NCI-H1436 (cell line): Measurements from ENCODE around the gene CXorf65.

Experiments used
- DNase-seq: peaks from one replicate; lab custom pipeline; 2025; lab: John Stamatoyannopoulos, UW

Gene CXorf65

DNA sequence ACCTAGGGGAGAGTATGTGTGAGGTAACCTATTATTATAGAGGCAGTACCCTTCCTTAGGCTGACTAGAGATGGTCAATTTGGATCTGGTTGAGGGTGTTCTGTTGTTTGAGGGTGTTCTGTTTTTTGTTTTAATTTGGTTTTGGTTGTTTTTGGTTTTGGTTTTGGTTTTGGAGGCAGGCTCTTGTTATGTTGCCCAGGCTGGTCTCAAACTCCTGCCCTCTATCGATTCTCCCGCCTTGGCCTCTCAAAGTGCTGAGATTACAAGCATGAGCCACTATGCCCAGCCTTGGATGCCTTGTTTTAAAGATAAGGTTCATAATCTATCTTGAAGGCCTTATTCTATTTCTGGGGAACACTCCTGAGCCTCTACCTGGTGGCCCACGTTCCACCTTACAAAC lies 912 bp downstream of the CXorf65 start:
- DNase-seq: no peak

DNA sequence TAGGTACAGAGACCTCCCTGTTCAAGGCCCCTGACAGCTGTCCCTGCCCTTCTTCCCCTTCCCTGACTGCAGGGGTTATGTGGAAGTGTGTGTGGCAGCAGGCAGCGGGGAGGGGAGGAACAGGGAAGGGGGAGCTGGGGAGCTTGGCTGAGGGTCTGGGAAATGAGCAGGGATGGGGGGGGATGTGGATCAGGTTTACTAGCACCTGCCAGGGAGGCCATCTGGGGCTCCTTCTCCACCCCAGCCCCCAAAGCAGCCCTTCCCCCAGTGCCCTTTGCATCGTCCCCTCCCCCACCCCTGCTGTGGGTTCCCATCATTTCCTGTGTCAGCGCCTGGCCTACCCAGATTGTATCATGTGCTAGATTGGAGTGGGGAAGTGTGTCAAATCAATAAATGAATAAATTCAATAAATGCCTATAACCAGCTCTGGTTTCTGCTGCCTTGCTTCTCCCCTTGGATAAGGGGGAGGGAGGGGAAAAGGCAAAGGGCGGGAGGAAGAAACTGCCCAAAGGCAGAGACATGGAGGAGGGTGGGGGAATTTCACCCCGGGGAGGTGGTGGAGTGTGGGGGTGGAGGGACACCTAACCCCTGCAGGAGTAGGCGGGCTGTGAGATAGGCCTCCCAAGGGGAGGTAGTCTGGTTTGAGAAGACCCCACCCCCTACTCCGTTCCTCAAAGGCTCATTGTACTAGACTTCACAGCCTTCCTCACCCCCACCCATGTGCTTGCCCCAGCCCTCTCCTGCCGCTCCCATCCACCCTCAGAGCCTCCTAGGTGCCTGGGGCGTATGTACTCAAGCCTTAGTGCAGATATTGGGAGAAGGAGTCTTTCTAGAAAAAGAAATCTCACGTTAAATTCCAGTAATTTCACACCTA lies 3.2 kb downstream of the CXorf65 start:
- peak; percentile 82 for DNase-seq

DNA sequence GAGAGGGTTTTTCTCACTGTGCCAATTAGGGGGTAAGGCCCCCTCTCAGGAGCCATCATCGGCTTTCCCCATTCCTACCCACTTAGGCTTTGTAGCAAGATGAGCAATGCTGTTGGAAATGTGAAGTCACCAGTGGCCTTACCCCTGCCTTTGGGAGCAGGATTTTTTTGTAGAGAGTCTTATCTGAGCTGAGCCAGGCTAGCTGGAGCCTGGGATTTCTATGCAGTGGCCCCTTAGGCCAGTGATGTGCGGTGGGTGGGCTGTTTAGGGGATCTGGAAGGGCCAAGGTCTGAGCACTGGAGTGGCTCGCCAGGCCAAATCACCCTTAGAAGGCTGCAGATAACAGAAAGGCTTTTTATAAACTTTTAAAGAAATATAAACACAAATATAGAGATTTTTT lies 4.2 kb downstream of the CXorf65 start:
- DNase-seq: no peak

DNA sequence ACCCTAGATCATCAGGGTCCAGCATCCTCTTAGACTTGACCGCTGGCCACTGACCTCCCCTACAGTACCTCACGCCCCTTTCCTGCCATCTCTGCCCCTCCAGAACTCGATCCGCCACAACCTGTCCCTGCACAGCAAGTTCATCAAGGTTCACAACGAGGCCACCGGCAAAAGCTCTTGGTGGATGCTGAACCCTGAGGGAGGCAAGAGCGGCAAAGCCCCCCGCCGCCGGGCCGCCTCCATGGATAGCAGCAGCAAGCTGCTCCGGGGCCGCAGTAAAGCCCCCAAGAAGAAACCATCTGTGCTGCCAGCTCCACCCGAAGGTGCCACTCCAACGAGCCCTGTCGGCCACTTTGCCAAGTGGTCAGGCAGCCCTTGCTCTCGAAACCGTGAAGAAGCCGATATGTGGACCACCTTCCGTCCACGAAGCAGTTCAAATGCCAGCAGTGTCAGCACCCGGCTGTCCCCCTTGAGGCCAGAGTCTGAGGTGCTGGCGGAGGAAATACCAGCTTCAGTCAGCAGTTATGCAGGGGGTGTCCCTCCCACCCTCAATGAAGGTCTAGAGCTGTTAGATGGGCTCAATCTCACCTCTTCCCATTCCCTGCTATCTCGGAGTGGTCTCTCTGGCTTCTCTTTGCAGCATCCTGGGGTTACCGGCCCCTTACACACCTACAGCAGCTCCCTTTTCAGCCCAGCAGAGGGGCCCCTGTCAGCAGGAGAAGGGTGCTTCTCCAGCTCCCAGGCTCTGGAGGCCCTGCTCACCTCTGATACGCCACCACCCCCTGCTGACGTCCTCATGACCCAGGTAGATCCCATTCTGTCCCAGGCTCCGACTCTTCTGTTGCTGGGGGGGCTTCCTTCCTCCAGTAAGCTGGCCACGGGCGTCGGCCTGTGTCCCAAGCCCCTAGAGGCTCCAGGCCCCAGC lies 5.7 kb downstream of the CXorf65 start:
- DNase-seq: no peak

DNA sequence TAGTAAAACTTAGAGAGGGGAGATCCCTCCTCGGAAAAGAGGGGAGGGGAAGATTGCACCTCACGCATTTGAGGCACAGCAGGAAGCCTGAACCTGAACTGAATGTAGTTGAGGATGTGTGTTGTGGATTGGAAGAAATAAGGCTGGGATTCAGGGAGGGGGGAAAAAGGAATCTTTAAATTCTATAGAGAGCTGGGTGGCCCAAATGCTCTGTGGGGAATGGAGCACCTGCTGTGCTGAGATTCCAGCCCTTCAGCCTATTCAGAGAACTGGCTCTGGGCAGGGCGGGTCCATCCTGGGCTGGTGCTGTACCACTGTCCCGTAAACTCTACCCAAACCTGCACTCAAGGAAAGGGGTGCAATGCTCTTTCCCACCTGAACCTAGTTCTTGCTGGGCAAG lies 6.8 kb downstream of the CXorf65 start:
- no peak for DNase-seq

DNA sequence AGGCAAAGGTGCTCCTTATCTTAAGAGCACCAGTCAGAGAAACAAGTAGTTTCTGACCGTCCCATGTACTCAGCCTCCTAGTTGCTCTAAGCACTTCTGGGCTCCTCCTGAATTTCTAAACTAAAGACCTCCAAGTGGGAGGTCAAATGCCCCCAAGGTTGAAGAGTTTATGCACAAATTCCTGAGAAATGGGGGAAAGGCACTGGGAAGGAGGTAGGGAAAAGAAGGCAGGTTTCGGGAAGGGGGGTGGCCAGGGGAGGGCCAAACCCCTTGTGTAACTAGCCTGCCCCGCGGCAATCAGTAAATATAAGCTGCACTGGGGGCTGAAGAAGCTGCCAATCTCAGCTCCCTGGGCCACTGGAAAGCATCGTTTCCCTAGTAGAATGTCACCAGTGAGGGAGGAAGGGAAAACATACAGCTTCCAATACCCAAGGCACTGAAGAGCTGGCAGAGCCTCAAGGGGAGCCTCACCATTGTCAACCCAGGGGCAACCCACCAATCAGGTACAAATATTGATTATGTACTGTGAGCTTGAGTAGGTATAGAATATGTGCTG lies 7.5 kb downstream of the CXorf65 start:
- DNase-seq: no peak

DNA sequence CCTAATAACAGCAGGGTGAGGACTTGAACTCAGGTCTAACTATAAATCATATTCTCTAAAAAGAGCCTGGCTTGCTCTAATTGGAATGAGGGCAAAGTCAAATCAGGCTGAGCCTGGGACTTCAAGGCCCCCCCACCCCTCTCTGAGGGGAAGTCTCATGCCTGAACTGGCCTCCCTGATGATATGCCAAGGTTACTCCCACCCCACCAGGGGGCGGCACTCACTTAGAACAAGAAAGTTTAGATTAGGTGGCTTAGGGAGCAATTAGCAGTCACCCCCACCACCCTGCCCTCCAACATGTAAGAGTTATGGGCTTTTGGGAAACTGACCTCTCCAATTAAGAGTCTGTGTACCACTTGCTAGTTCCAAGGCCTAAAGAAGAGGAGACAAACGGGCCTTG lies 8.2 kb downstream of the CXorf65 start:
- DNase-seq: peak; percentile 44

DNA sequence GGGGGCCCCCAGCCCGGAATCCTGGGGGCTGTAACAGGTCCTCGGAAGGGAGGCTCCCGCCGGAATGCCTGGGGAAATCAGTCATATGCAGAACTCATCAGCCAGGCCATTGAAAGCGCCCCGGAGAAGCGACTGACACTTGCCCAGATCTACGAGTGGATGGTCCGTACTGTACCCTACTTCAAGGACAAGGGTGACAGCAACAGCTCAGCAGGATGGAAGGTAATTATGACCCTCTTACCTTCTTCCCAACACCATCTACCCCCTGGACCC lies 9.8 kb downstream of the CXorf65 start:
- no peak for DNase-seq

DNA sequence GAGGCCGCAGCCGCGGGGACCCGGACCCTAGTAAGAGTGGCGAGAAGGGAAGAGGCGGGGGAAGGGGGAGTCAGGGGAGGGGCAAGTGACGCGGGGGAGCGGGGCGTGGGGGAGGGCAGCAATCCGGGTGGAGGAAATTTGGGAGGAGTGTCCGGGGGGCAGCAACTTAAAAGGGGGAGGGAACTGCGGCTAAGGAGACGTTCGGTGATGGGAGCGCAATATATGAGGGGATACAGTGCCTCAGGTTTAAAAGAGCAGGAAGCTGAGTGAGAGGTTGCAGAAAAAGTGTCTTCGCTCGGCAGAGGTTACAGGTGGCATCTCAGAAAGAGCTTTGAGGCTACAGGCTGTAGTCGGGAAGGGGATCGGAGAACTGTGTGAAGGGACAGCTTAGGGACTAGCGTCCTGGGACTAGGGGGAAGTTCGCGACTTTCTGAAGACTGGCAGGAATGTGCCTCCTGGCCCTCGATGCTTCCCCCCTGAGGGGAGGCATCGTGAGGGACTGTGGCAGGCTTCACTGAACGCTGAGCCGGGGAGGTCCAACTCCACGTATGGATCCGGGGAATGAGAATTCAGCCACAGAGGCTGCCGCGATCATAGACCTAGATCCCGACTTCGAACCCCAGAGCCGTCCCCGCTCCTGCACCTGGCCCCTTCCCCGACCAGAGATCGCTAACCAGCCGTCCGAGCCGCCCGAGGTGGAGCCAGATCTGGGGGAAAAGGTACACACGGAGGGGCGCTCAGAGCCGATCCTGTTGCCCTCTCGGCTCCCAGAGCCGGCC lies 10.4 kb downstream of the CXorf65 start:
- peak; percentile 68 for DNase-seq

DNA sequence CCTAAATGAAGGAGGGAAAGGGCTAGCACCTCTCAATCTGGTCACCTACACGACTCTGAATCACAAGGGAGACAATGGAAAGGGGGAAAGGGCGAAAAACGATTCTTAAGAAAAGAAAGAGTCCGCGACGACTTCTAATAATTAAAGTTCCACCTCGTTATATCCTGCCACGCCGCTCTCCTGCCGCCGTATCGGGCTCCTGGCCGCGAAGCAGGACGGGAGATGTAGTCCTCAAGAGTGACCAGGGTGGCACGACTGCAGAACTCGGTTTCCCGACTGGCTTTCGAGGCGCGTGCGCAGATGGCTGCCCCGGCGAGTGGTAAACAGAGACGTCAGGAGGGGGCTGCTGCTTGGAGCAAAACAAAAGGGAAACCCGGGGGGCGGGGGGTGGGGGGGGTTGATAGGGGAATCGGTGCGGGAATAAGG lies 11.0 kb downstream of the CXorf65 start, which contains the start of gene FOXO4:
Gene FOXO4, plus strand, starts transcription at position 297 of the 426 bp plus-strand sequence. CDS start 678 bp downstream, outside the sequence.
- peak; percentile 84 for DNase-seq

DNA sequence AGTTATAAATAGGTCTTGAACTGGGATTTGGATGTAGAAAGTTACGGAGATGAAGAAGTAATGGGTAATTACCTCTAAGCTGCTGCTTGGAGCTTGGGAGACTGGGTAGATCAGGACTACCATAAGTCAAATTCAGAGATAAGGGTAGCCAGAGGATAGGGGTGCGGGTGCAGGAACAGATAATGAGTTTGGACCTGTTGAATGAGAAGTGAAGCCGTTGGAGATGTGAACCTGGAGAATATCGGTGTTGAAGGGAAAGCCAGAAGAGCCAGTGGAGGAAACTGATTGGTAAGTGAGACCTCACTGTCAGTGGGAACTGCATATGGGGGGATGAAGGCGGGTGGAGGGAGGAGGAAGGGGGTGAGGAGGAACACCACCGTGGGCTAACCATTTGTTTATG lies 11.5 kb downstream of the CXorf65 start:
- no peak for DNase-seq

DNA sequence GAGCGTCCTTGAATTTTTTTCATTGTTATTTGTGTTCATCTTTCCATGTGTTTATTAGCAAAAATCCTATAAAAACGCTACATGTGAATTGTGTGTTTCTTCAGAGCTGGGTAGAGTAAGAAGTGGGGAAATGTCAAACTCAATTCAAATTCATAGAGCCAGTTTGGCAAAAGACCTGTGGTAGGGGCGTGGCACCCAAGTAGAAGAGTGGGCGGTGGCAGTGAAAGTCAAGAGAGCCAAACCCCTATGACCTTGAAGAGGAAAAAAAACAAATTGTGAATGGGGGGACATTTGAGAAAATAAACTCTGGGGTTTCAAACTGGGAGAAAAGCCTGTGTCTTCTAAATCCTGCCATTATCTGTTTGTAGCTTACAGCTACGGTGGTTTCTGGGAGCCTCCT lies 15.3 kb downstream of the CXorf65 start:
- DNase-seq: no peak

DNA sequence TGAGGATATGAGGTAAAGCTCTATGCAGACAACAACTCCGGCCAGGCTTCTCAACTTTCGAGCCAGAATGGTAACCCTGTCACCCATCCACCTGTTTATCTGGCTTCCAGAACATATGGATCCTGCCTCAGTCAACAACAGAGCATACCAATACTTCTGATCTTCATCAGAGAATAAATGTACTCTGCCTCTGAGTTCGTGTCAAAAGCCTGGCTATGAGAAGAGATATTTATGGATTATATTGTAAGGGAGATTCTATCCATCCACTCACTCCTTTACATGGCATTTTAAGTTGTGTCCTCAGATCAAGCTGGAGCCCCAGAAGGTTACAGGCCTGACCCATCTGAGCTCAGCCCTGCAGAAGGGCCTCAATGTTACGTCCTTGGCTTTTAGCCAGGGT lies 20.6 kb downstream of the CXorf65 start:
- DNase-seq: no peak

DNA sequence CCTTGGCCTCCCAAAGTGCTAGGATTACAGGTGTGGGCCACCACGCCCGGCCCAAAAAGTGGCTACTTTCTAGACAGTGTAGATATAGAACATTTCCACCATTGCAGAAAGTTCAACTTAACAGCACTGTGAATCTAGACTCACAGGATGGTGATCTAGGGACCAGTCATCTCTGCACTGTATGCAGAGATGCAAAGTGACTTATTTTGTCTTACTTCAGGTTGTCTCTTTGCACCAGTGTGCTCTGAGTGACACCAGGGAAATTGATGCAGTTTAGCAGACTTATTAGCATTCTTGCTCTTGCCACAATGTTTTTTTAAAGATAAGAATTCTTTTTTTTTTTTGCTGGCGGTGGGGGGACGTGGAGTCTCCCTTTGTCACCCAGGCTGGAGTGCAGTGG lies 23.7 kb downstream of the CXorf65 start:
- no peak for DNase-seq

DNA sequence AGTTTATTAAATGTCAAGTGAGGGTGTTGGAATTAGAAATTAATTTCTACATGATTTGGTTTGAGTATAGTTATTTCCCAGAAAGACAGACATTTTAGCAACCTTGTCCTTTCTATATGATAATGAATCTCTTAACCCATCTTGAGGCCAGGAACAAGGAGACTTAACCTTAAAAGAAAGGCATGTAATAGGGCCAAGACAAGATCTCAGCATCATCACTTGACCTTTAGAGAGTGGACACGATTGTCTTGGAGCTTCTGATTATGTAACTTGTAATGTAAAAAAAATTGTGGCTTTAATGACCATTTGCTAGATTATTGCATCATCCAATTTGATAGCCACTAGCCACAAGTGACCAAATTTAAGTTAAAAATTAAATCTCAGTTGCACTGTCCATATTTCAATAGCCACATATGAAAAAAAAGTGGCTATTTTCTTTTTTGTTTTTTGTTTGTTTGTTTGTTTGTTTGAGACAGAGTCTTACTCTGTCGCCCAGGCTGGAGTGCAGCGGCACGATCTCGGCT lies 24.4 kb downstream of the CXorf65 start:
- no peak for DNase-seq

DNA sequence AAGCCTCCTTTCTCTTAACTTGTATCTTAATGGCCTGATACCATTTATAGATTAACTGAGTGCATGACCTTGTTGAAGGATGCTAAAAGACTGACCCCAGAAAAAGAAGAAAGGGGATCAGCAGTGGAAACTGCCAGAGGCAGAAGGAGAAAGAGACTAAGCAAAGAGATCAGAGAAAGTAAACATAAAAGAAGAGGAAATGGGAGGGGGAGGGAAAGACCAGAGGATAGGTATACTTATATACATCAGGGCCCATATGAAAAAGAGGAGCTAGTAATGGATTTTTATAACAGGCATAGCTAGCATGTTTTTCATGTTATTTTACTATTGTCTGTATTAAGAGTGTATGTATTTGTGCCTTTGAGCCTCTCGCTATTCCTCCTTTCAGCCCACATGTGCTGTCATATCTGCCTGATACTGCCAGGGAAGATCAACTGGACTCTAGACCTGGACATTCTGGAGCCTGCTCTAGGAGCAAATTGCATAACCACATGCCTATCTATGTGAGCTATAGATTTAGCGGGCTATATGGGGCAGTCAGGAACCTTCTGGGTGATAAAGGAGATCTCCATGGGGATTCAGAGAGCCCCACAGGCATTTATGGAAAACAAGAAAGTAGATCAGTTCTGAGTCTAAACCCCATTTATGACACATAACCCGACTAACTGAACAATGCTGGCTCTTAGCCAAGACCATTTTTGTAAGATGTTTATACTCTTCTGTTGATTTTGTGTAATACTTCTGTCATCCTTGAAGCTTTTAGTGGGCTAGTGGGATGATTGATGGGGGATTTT lies 25.0 kb downstream of the CXorf65 start:
- DNase-seq: no peak

DNA sequence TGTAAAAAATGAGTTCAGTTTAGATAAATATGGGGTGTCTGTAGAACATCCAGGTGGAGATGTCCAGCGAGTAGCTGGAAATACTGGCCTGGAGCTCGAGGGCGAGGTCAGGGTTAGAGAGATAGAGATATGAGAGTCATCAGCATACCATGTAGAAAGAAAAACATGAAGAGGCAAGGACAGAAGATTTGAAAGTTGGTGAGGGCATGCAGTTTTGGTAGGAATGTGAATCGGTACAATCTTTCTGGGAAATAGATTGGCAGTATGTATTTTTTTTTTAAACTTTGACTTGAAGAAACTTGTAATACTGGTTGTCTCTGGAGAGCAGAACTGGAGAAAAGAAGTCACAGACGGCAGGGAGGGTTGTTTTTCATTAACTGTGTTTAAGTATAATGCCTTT lies 36.0 kb downstream of the CXorf65 start:
- DNase-seq: no peak

DNA sequence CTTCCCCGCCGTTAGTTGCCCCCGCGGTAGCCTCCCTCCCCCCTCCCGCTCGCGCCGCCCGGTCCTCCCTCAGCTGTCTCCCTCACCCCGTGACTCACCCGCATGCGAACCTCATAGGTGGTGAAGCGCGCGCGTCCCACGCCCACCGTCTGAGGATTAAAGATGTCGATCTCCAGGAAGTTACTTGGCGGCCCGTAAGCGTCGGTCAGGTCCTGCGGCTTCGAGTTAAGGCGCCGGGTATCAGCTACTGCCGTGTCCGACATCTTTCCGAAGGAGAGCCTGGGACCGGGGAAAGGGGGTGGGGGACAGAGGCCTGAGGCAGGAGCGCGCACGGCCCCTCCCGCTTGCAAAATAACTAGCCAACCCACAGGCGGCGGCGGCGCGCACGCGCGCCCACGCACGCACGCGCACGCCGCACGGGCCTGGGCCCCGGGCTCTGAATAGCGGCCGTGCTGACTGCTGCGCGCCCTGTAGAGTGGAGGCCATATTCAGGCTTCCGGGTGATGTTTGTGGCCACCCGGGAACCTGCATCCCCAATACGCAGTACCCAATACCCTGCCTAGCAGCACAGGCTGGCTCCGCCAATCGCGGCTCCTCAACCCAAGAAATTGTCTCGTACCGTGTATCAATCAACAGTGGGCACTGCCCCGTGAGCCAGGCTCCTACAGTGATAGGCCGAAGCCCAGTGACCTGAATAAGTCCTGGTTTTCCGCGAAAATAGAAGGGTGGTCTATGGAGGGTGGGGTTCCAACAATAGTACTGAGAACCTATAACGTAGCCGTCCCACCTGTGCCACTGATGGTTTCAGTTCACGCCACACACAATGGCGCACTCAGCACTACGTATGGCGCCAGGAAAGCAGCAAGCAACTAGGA lies 38.3 kb downstream of the CXorf65 start, which contains the start of gene SNX12:
Gene SNX12, minus strand, starts transcription at position 291 of the 875 bp plus-strand sequence. Its CDS starts 28 bp downstream, at position 263.
- DNase-seq: peak; percentile 95

DNA sequence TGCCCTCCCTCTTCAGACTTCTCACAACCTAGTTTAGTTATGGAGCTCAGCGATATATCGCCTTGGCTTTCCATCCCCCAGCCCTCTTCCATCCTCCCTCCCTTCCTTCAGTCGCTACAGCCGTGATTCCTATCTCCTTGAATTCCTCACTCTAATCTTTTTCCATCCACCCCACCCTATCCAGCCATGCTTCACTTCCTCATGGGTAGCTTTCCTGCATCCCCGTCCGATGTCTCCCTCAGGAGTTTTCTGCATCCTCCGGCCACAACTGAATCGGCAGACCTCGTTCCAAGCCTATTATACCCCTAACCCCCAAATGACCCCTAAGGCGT lies 38.9 kb downstream of the CXorf65 start:
- no peak for DNase-seq

DNA sequence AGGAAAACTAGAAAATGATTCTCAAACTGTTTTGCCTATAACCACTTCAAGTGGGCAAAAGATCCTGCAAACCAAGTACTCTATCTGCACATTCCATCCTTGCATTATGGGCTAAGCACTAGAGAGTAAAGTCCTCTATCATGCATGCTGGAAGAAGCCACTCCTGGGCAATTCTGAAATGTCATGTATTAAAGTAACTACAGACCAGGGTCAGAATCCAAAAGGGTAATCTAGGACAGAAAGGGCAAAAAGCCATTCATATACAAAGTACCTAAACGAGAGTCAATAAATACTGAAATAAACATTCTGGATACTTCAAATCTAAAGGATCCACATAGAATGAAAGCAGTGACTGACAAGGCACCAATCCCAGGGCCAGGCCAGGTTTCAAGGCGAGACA lies 39.5 kb downstream of the CXorf65 start:
- no peak for DNase-seq
